Mesodermal cell (in vitro differentiated cells): ENCODE measurements around the gene KRTAP21-3. TPM values are rescaled to one million over a fixed set of nuclear protein-coding genes. Genes with fewer than 3 reads are reported as not detected.
"Not testable (repeated sequence)": the region's sequence is repeated elsewhere in the genome, so short reads cannot be mapped to it uniquely, and the experiment has no call there.

Source experiments
- H3K27ac ChIP-seq: 2 replicates; pipeline ENCODE4 v1.7.0; 2013; ENCODE audit warnings: mild to moderate bottlenecking, low read depth, low read length, moderate library complexity; ENCODE audit not compliant: severe bottlenecking
- H3K36me3 ChIP-seq: 2 replicates; pipeline ENCODE4 v1.7.1; 2013; ENCODE audit warnings: mild to moderate bottlenecking, low read length, moderate library complexity; ENCODE audit not compliant: control insufficient read depth, insufficient read depth
- H3K4me1 ChIP-seq: one replicate; pipeline ENCODE4 v1.7.1; 2013; ENCODE audit warnings: mild to moderate bottlenecking, low read length; ENCODE audit not compliant: insufficient read depth, control insufficient read depth, poor library complexity, severe bottlenecking
- H3K4me3 ChIP-seq: 2 replicates; pipeline ENCODE4 v1.7.0; 2013; ENCODE audit warnings: low read length, control low read depth, mild to moderate bottlenecking; ENCODE audit not compliant: insufficient read depth, poor library complexity, severe bottlenecking; ENCODE audit errors: extremely low read depth
- H3K9me3 ChIP-seq: 2 replicates; pipeline ENCODE4 v1.7.1; 2013; ENCODE audit warnings: mild to moderate bottlenecking, low read length, moderate library complexity; ENCODE audit not compliant: control insufficient read depth
- WGBS, 2 experiments: methylation state at CpG; one replicate each; pipeline ENCODE4 v1.1.5; 2013; ENCODE audit warnings: missing lambda C conversion rate in 2 of 2; ENCODE audit not compliant: insufficient coverage in 2 of 2; 5-methylcytosine and 5-hydroxymethylcytosine counted together
- polyA plus RNA-seq, 2 experiments: library from polyadenylated mRNA; stranded (reverse); fragments of 50-300 nt; gene quantifications; one replicate each; pipeline ENCODE4 v1.2.3, GENCODE V29; 2013

Gene KRTAP21-3
- not detected for polyA plus RNA-seq (2013, experiment 1 of 2)
- not detected for polyA plus RNA-seq (2013, experiment 2 of 2)

DNA sequence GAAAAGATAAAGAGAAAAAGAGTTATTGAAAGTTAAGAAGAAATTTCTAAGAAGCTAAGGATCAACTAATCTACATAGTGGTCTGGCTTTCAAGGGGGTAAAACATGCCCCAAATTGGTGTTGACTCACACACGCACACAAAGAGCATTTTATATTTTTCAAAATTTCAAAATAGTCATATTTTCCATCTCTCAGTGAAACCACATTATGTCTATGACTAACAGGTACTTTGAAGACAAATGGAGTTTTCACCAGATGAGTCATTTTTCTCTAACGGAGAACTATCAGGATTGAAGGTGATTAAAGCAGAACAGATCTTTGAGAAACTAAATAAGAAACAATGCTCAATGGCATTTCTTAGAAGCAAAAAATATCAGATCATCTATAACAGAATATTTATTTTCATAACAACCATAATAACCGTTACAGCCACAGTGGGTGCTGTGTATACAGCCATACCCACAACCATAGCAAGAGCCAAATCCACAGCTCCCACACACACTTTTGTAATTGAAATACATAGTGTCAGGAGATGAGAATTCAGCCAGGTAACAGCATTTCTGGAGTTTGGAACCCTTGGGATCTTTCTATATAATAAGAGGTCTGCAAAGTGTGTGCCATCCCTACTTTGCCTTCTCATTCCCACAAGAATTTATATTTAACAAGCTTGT lies at the start of gene KRTAP21-3:
Gene KRTAP21-3, minus strand, starts transcription at position 539 of the 671 bp plus-strand sequence. Its CDS starts 18 bp downstream, at position 521.
- Histone ChIP-seq H3K36me3 (no peaks in the 10 kb centered on the region), H3K9me3 (no peaks in the 10 kb centered on the region), H3K4me3 (no peak within 1 kb of the TSS), H3K4me1 (no peaks in the 10 kb centered on the region), H3K27ac (no peak within 1 kb of the TSS)
- 83% methylated on average over 1 of the region's 3 CpGs; no CpG with 5 or more reads in 1 of the 2 experiments for WGBS, 2 experiments

GRCh38 chr21:30760776-30761175 lies 42.2 kb upstream of the KRTAP21-3 start:
- no peak overlapping the region for H3K4me3 ChIP-seq
- no peaks in the 10 kb centered on the region for H3K36me3 ChIP-seq
- 80 to 81% methylated on average over 1 to 2 of the region's 2 CpGs for WGBS, 2 experiments
- H3K4me1 ChIP-seq, result no peaks in the 10 kb centered on the region
- no peak overlapping the region for H3K27ac ChIP-seq
- peaks cover 4% of the 10 kb centered on the region for H3K9me3 ChIP-seq

DNA sequence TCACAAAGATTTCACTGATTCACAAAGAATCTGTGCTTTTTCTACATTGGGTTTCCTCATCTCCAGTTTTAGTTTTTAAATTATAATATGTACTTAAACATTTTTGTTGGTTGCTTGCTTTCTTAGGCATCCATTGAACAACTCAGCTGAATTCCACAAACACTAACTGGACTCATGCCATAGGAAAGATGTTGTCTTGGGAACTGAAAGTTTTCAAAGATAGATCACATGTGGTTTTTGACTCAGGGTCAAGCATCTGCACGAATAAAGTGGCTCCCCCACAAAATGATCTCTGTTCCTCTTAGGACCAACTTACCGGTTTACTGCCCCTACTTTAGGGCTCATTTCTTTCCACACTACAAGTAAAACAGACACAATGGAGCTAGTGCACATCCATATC lies 39.7 kb upstream of the KRTAP21-3 start:
- whole genome bisulfite sequencing, 2 experiments, result 22% methylated on average over 1 of the region's 2 CpGs; no CpG with 5 or more reads in 1 of the 2 experiments
- no peaks in the 10 kb centered on the region for H3K9me3 ChIP-seq
- H3K27ac ChIP-seq, result no peak overlapping the region
- no peak overlapping the region for H3K4me3 ChIP-seq
- H3K36me3 ChIP-seq, result no peaks in the 10 kb centered on the region
- no peaks in the 10 kb centered on the region for H3K4me1 ChIP-seq

- not testable (repeated sequence) for H3K36me3 ChIP-seq, H3K4me1 ChIP-seq, H3K4me3 ChIP-seq, H3K9me3 ChIP-seq, H3K27ac ChIP-seq
- no CpG with 5 or more reads among the region's 2 CpGs for WGBS, 2 experiments
These were observed 36.8 kb upstream of the KRTAP21-3 start, which contains the start of gene KRTAP21-1 for GRCh38 chr21:30755328-30755727. Gene KRTAP21-1, minus strand, starts transcription at chr21:30755428. Its CDS starts 50 bp downstream, at chr21:30755378.

GRCh38 chr21:30747159-30747558 lies 28.6 kb upstream of the KRTAP21-3 start, which contains the start of gene KRTAP21-2:
Gene KRTAP21-2, minus strand, starts transcription at chr21:30747259. Its CDS starts 57 bp downstream, at chr21:30747202.
- Histone ChIP-seq H3K4me1 (no peaks in the 10 kb centered on the region), H3K27ac (no peak within 1 kb of the TSS), H3K4me3 (no peak within 1 kb of the TSS), H3K36me3 (no peaks in the 10 kb centered on the region), H3K9me3 (no peaks in the 10 kb centered on the region)

GRCh38 chr21:30740462-30740861 lies 21.9 kb upstream of the KRTAP21-3 start:
- Histone ChIP-seq H3K27ac (no peak overlapping the region), H3K36me3 (no peaks in the 10 kb centered on the region)
- 100% methylated on average over 1 of the region's 2 CpGs for WGBS, 2 experiments

DNA sequence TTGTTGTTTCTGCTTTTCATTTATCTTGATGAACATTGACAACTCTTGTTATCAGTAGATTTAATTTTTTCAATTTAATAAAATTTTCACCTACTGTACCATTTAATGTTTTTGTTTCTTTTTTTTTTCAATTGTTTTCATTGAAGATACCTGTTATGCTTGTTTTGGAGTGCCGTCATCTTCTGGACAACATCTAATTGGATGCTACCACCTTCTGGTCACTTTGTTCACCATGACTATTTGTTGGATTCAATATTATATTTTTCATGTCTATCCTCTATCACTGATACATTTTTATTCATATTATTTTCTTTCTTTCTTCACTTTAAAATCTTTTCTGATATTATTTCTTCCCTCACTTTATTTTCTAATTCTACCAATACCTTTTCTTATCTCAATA lies 14.4 kb upstream of the KRTAP21-3 start:
- Histone ChIP-seq H3K4me3 (no peak overlapping the region), H3K27ac (no peak overlapping the region), H3K4me1 (no peaks in the 10 kb centered on the region), H3K9me3 (no peaks in the 10 kb centered on the region), H3K36me3 (no peaks in the 10 kb centered on the region)
- WGBS, 2 experiments, result no CpG with 5 or more reads among the region's 1 CpG

More at GRCh38 chr21:30740462-30740861, 21.9 kb upstream of the KRTAP21-3 start:
- Histone ChIP-seq H3K4me3 (no peak overlapping the region), H3K4me1 (no peaks in the 10 kb centered on the region), H3K9me3 (no peaks in the 10 kb centered on the region)

- WGBS, 2 experiments, result no CpG with 5 or more reads among the region's 1 CpG
- no peaks in the 10 kb centered on the region for H3K4me1 ChIP-seq
- no peaks in the 10 kb centered on the region for H3K9me3 ChIP-seq
- no peaks in the 10 kb centered on the region for H3K36me3 ChIP-seq
- H3K4me3 ChIP-seq, result no peak overlapping the region
- H3K27ac ChIP-seq, result no peak overlapping the region
These were observed 8.1 kb upstream of the KRTAP21-3 start for GRCh38 chr21:30726726-30727125.

- no peak overlapping the region for H3K27ac ChIP-seq
- H3K4me1 ChIP-seq, result no peaks in the 10 kb centered on the region
- no peaks in the 10 kb centered on the region for H3K9me3 ChIP-seq
- H3K36me3 ChIP-seq, result no peaks in the 10 kb centered on the region
- no peak overlapping the region for H3K4me3 ChIP-seq
- WGBS, 2 experiments, result no CpG with 5 or more reads among the region's 1 CpG
These were observed 824 bp upstream of the KRTAP21-3 start for GRCh38 chr21:30719401-30719800.

DNA sequence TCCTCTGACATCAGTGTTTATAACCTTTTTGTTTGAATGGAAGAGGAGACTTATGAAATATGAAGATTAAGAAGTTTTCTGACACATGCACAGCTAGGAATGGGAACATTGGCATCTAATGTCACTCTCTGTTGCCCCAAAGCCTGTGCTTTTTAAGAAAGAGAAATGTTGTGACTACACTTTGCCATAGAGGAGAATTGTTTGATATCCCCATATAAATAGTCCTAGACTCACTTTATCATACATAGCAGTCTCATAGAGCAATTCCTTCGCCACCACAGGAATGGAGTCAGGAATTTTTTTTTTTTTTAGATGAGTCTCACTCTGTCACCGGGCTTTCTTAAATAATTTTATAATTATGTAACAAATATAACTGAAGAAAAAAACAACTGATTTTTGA lies 1.5 kb downstream of the KRTAP21-3 start:
- WGBS, 2 experiments, result no CpG with 5 or more reads among the region's 2 CpGs
- H3K9me3 ChIP-seq, result no peaks in the 10 kb centered on the region
- H3K36me3 ChIP-seq, result no peaks in the 10 kb centered on the region
- no peak overlapping the region for H3K4me3 ChIP-seq
- no peak overlapping the region for H3K27ac ChIP-seq
- no peaks in the 10 kb centered on the region for H3K4me1 ChIP-seq

DNA sequence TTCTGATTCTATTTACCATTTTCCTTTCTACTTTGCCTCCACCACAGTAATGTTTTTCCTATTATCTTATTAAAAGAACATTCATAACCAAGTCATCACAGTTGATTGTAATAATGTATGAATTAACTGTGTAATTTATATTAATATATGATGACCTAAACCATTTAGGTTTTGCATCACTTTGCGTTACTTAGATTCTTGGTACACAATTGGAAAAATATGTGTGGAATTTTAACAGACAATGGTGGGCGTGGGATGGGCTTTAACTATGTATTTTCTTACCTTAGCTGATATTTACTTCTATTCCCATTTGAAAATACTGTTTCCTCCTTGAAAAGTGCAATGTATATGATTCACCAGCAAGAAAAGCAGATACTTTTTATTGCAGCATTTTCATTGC lies 3.6 kb downstream of the KRTAP21-3 start:
- Histone ChIP-seq H3K4me1 (no peaks in the 10 kb centered on the region), H3K27ac (no peak overlapping the region), H3K36me3 (no peaks in the 10 kb centered on the region), H3K9me3 (no peaks in the 10 kb centered on the region), H3K4me3 (no peak overlapping the region)
- no CpG with 5 or more reads among the region's 2 CpGs for WGBS, 2 experiments
